Measurements from ENCODE around the gene POLD1. TPM values are rescaled to one million over a fixed set of nuclear protein-coding genes. Genes with fewer than 3 reads are reported as not detected.
A peak's percentile ranks its signal among the peaks of the same experiment; 100 is the strongest.

The POLD1 gene
- total RNA-seq, 6 experiments from 2014 or later: 21.7 to 37.8 (median 33.7) TPM

- H3K4me3 Mint-ChIP-seq: no peak overlapping the region
Observed at GRCh38 chr19:50379602-50380001, 4.5 kb upstream of the POLD1 start.

GRCh38 chr19:50380137-50380536 is 4.0 kb upstream of the POLD1 start:
- TF ChIP-seq CTCF (IDR thresholded peaks at IDR 0.05): no peak
- H3K4me1 Mint-ChIP-seq (ENCODE audit: low read depth): peaks cover 16% of the 10 kb centered on the region
- H3K27ac Mint-ChIP-seq: no peak overlapping the region
- H3K9me3 Mint-ChIP-seq: no peaks in the 10 kb centered on the region
- peaks cover 11% of the 10 kb centered on the region for H3K27me3 Mint-ChIP-seq (ENCODE audit: insufficient read depth)
- DNase-seq: no peak
- peaks cover 20% of the 10 kb centered on the region for H3K36me3 Mint-ChIP-seq (ENCODE audit: low read depth)
- H3K4me3 Mint-ChIP-seq: no peak overlapping the region

More at GRCh38 chr19:50379602-50380001, 4.5 kb upstream of the POLD1 start:
- DNase-seq: no peak
- TF ChIP-seq CTCF (IDR thresholded peaks at IDR 0.05): no peak
- Mint-ChIP-seq H3K27me3 (ENCODE audit: insufficient read depth) (peaks cover 11% of the 10 kb centered on the region), H3K4me1 (ENCODE audit: low read depth) (peaks cover 11% of the 10 kb centered on the region), H3K36me3 (ENCODE audit: low read depth) (peaks cover 20% of the 10 kb centered on the region), H3K9me3 (no peaks in the 10 kb centered on the region), H3K27ac (no peak overlapping the region)

GRCh38 chr19:50380751-50381151 is 3.4 kb upstream of the POLD1 start:
- peaks cover 11% of the 10 kb centered on the region for H3K27me3 Mint-ChIP-seq (ENCODE audit: insufficient read depth)
- H3K27ac Mint-ChIP-seq: no peak overlapping the region
- H3K9me3 Mint-ChIP-seq: no peaks in the 10 kb centered on the region
- no peak for DNase-seq
- H3K36me3 Mint-ChIP-seq (ENCODE audit: low read depth): peaks cover 20% of the 10 kb centered on the region
- no peak for TF ChIP-seq CTCF (IDR thresholded peaks at IDR 0.05)
- H3K4me1 Mint-ChIP-seq (ENCODE audit: low read depth): peaks cover 22% of the 10 kb centered on the region
- H3K4me3 Mint-ChIP-seq: no peak overlapping the region

- H3K4me3 Mint-ChIP-seq: no peak overlapping the region
- peaks cover 11% of the 10 kb centered on the region for H3K27me3 Mint-ChIP-seq (ENCODE audit: insufficient read depth)
- no peak overlapping the region for H3K27ac Mint-ChIP-seq
- H3K36me3 Mint-ChIP-seq (ENCODE audit: low read depth): peaks cover 20% of the 10 kb centered on the region
- no peaks in the 10 kb centered on the region for H3K9me3 Mint-ChIP-seq
- peaks cover 25% of the 10 kb centered on the region for H3K4me1 Mint-ChIP-seq (ENCODE audit: low read depth)
- no peak for TF ChIP-seq CTCF (IDR thresholded peaks at IDR 0.05)
- no peak for DNase-seq
Observed at GRCh38 chr19:50381881-50382729, 2.0 kb upstream of the POLD1 start.

GRCh38 chr19:50383001-50383851 is 921 bp upstream of the POLD1 start:
- no peak for DNase-seq
- H3K36me3 Mint-ChIP-seq (ENCODE audit: low read depth): peaks cover 21% of the 10 kb centered on the region
- peak overlapping the region; percentile 98 for H3K4me3 Mint-ChIP-seq

More at GRCh38 chr19:50383001-50383851, 921 bp upstream of the POLD1 start:
- Mint-ChIP-seq H3K4me1 (ENCODE audit: low read depth) (peaks cover 32% of the 10 kb centered on the region), H3K27ac (peak overlapping the region; percentile 92), H3K27me3 (ENCODE audit: insufficient read depth) (peaks cover 10% of the 10 kb centered on the region), H3K9me3 (no peaks in the 10 kb centered on the region)
- TF ChIP-seq CTCF (IDR thresholded peaks at IDR 0.05): no peak
